ENCODE results near the gene SLC9A1. TPM values are rescaled to one million over a fixed set of nuclear protein-coding genes. Genes with fewer than 3 reads are reported as not detected.
"Not testable (repeated sequence)": the region's sequence is repeated elsewhere in the genome, so short reads cannot be mapped to it uniquely, and the experiment has no call there.

SLC9A1 gene
- 10 to 100 TPM; 18.1 to 28.1 (median 25.2) TPM for total RNA-seq

GRCh38 chr1:27154991-27155781 lies at the start of gene SLC9A1:
SLC9A1 (minus strand) TSS chr1:27155125; CDS start chr1:27154334, 791 bp downstream.
- 2% methylated on average over 28 of the region's 40 CpGs for WGBS
- Histone ChIP-seq H3K27me3 (no peaks in the 10 kb centered on the region), H3K9me3 (no peaks in the 10 kb centered on the region), H3K4me3 (peak within 1 kb of the TSS; percentile 86), H3K27ac (peak within 1 kb of the TSS; percentile 94), H3K4me1 (peaks cover 50% of the 10 kb centered on the region), H3K36me3 (no peaks in the 10 kb centered on the region)
- TF ChIP-seq POLR2AphosphoS5 (IDR thresholded peaks at IDR 0.05) (peak; percentile 93 to 99 (median 96)), POLR2A (IDR thresholded peaks at IDR 0.05) (peak; percentile 98 to 99), EP300 (IDR thresholded peaks at IDR 0.05) (no peak)
- TF ChIP-seq, protein P1, sequence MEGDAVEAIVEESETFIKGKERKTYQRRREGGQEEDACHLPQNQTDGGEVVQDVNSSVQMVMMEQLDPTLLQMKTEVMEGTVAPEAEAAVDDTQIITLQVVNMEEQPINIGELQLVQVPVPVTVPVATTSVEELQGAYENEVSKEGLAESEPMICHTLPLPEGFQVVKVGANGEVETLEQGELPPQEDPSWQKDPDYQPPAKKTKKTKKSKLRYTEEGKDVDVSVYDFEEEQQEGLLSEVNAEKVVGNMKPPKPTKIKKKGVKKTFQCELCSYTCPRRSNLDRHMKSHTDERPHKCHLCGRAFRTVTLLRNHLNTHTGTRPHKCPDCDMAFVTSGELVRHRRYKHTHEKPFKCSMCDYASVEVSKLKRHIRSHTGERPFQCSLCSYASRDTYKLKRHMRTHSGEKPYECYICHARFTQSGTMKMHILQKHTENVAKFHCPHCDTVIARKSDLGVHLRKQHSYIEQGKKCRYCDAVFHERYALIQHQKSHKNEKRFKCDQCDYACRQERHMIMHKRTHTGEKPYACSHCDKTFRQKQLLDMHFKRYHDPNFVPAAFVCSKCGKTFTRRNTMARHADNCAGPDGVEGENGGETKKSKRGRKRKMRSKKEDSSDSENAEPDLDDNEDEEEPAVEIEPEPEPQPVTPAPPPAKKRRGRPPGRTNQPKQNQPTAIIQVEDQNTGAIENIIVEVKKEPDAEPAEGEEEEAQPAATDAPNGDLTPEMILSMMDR (IDR thresholded peaks at IDR 0.05): peak; percentile 82 to 83
- DNase-seq (ENCODE audit: low spot score in 2 of 2): peak; percentile 97 to 98

DNA sequence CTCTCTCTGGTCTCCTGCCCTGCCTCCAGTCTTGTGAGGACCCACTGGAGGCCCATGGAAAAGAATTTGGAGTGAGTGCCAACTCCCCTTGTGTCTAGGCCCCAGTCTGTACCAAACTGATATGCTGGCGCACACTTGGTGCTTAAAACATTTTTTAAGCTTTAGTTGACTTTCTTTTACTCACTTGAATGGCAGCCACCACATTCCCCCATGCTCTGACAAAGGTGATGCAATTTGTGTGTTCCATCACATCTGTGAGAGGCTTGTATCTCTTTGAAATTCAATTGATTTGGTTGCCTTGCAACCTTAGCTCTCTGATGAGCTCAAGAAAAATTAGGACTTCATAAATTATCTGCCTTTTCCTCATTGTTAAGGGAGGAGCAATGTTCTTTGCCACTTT lies 49.0 kb upstream of the SLC9A1 start:
- no peaks in the 10 kb centered on the region for H3K27me3 ChIP-seq
- no peaks in the 10 kb centered on the region for H3K36me3 ChIP-seq
- no peaks in the 10 kb centered on the region for H3K9me3 ChIP-seq
- DNase-seq (ENCODE audit: low spot score in 2 of 2): no peak
- no peaks in the 10 kb centered on the region for H3K4me1 ChIP-seq
- no peak overlapping the region for H3K4me3 ChIP-seq
- WGBS: 94% methylated on average over 1 of the region's 1 CpG
- TF ChIP-seq, protein P1 (IDR thresholded peaks at IDR 0.05): no peak
- TF ChIP-seq POLR2A (IDR thresholded peaks at IDR 0.05) (no peak), EP300 (IDR thresholded peaks at IDR 0.05) (no peak), POLR2AphosphoS5 (IDR thresholded peaks at IDR 0.05) (no peak)
- H3K27ac ChIP-seq: no peak overlapping the region

- H3K4me1 ChIP-seq: peaks cover 6% of the 10 kb centered on the region
- H3K36me3 ChIP-seq: no peaks in the 10 kb centered on the region
Measured at GRCh38 chr1:27201295-27201694, 46.4 kb upstream of the SLC9A1 start.

DNA sequence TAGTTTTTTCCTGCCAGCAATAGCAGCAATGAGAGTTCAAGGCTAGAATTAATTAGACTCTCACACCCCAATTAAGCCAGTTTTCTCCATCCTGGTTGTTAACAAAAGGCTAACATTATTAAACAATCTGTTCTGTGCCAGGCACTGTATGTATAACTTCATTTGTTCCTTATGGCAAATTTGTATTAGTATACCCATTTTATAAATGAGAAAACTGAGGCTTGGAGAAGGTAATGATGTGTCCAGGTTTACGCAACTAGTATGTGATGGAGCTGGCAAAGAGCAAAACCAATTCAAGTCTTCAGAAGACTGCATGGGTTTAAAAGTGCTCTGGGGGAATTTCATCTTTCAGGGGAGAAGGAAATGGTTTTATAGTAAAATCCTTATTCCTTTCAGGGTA lies 38.3 kb upstream of the SLC9A1 start:
- no peaks in the 10 kb centered on the region for H3K27me3 ChIP-seq
- no peak overlapping the region for H3K4me3 ChIP-seq
- peaks cover 20% of the 10 kb centered on the region for H3K4me1 ChIP-seq
- WGBS: 93% methylated on average over 1 of the region's 1 CpG
- no peaks in the 10 kb centered on the region for H3K36me3 ChIP-seq
- no peak overlapping the region for H3K27ac ChIP-seq
- DNase-seq (ENCODE audit: low spot score in 2 of 2): no peak
- H3K9me3 ChIP-seq: no peaks in the 10 kb centered on the region
- TF ChIP-seq POLR2A (IDR thresholded peaks at IDR 0.05): no peak
- no peak for TF ChIP-seq POLR2AphosphoS5 (IDR thresholded peaks at IDR 0.05)
- TF ChIP-seq, protein P1 (IDR thresholded peaks at IDR 0.05): no peak
- no peak for TF ChIP-seq EP300 (IDR thresholded peaks at IDR 0.05)

More at GRCh38 chr1:27201295-27201694, 46.4 kb upstream of the SLC9A1 start:
- WGBS: 95% methylated on average over 24 of the region's 24 CpGs
- no peak overlapping the region for H3K4me3 ChIP-seq
- no peaks in the 10 kb centered on the region for H3K27me3 ChIP-seq
- H3K27ac ChIP-seq: no peak overlapping the region
- no peaks in the 10 kb centered on the region for H3K9me3 ChIP-seq
- TF ChIP-seq, protein P1 (IDR thresholded peaks at IDR 0.05): no peak
- TF ChIP-seq EP300 (IDR thresholded peaks at IDR 0.05) (no peak), POLR2A (IDR thresholded peaks at IDR 0.05) (no peak), POLR2AphosphoS5 (IDR thresholded peaks at IDR 0.05) (no peak)
- no peak for DNase-seq (ENCODE audit: low spot score in 2 of 2)

GRCh38 chr1:27192039-27192529 lies 37.2 kb upstream of the SLC9A1 start:
- no peak for DNase-seq (ENCODE audit: low spot score in 2 of 2)
- Histone ChIP-seq H3K9me3 (no peaks in the 10 kb centered on the region), H3K27ac (peak overlapping the region; percentile 57), H3K27me3 (no peaks in the 10 kb centered on the region), H3K4me3 (no peak overlapping the region), H3K4me1 (peaks cover 14% of the 10 kb centered on the region), H3K36me3 (no peaks in the 10 kb centered on the region)
- 54% methylated on average over 8 of the region's 8 CpGs for WGBS
- TF ChIP-seq POLR2A (IDR thresholded peaks at IDR 0.05) (no peak), EP300 (IDR thresholded peaks at IDR 0.05) (no peak), POLR2AphosphoS5 (IDR thresholded peaks at IDR 0.05) (no peak)
- TF ChIP-seq, protein P1 (IDR thresholded peaks at IDR 0.05): no peak

GRCh38 chr1:27184665-27185064 lies 29.7 kb upstream of the SLC9A1 start:
- 86% methylated on average over 3 of the region's 3 CpGs for WGBS
- H3K9me3 ChIP-seq; H3K4me1 ChIP-seq; H3K27me3 ChIP-seq; H3K27ac ChIP-seq; H3K4me3 ChIP-seq; DNase-seq (ENCODE audit: low spot score in 2 of 2); H3K36me3 ChIP-seq: not testable (repeated sequence)
